K562 (cell line): Measurements from ENCODE around the gene HLA-DOA. TPM values are rescaled to one million over a fixed set of nuclear protein-coding genes. Genes with fewer than 3 reads are reported as not detected.

ENCODE experiments used
- ARID1B ChIP-seq: fragments of 450-650 bp; IDR thresholded peaks from 2 replicates; pipeline ENCODE4 v1.6.1; 2016; ENCODE audit warnings: antibody characterized with exemption, mild to moderate bottlenecking, inconsistent platforms
- CEBPG ChIP-seq, 3 experiments: fragments of 200-800 bp in 1 of 3; sonication (Bioruptor generic) in 1 of 3; sonication (generic) in 1 of 3; formaldehyde crosslinking in 1 of 3; IDR thresholded peaks in 2 of 3; conservative IDR thresholded peaks in 1 of 3; 2 replicates each; pipeline versions ENCODE4 v1.6.1 to v1.8.0; 2016 to 2022; ENCODE audit warnings: missing compliant biosample characterization in 2 of 3, missing genetic modification characterization in 2 of 3, mild to moderate bottlenecking in 1 of 3, missing genetic modification reagents in 1 of 3
- ELF1 ChIP-seq: fragments of 200-800 bp; sonication (Bioruptor generic); IDR thresholded peaks from 2 replicates; pipeline ENCODE4 v1.6.1; 2016; ENCODE audit warnings: missing genetic modification characterization, missing compliant biosample characterization
- GATA2 ChIP-seq: sonication (generic); formaldehyde crosslinking; IDR thresholded peaks from 2 replicates; pipeline ENCODE4 v1.4.0; 2020; ENCODE audit warnings: mild to moderate bottlenecking, missing genetic modification reagents
- JUNB ChIP-seq: fragments of 450-650 bp; formaldehyde crosslinking; conservative IDR thresholded peaks from 2 replicates; pipeline ENCODE4 v1.4.0; 2020; ENCODE audit warnings: mild to moderate bottlenecking
- L3MBTL2 ChIP-seq: fragments of 450-650 bp; IDR thresholded peaks from 2 replicates; pipeline ENCODE4 v1.6.1; 2016; ENCODE audit warnings: mild to moderate bottlenecking, moderate library complexity
- MECOM ChIP-seq: fragments of 250-450 bp; sonication (Bioruptor Pico); IDR thresholded peaks from 2 replicates; pipeline ENCODE4 v1.8.0; 2022; ENCODE audit warnings: inconsistent platforms
- MED1 ChIP-seq: sonication (generic); formaldehyde crosslinking; IDR thresholded peaks from 2 replicates; pipeline ENCODE4 v1.8.1; 2023; ENCODE audit warnings: missing genetic modification reagents, borderline replicate concordance
- NCOA1 ChIP-seq: fragments of 450-650 bp; IDR thresholded peaks from 2 replicates; pipeline ENCODE4 v1.6.1; 2016; ENCODE audit warnings: low read depth
- NONO ChIP-seq, 2 experiments: fragments of 200-400 bp in 1 of 2; fragments of 450-650 bp in 1 of 2; formaldehyde crosslinking in 1 of 2; IDR thresholded peaks; 2 replicates each; pipeline ENCODE4 v1.6.1; 2017; ENCODE audit warnings: low read depth in 2 of 2, mild to moderate bottlenecking in 2 of 2, moderate library complexity in 2 of 2, low read length in 1 of 2
- NR2C1 ChIP-seq, 2 experiments: fragments of 450-650 bp; IDR thresholded peaks; 2 replicates each; pipeline ENCODE4 v1.6.1; 2017; ENCODE audit warnings: mild to moderate bottlenecking in 2 of 2, antibody characterized with exemption in 1 of 2, inconsistent platforms in 1 of 2, missing compliant biosample characterization in 1 of 2, missing genetic modification characterization in 1 of 2
- NR2C2 ChIP-seq, 2 experiments: fragments of 200-800 bp in 1 of 2; sonication (Bioruptor generic) in 1 of 2; sonication (generic) in 1 of 2; formaldehyde crosslinking in 1 of 2; IDR thresholded peaks; 2 replicates each; pipeline versions ENCODE4 v1.6.1 to v1.8.0; 2016 to 2022; ENCODE audit warnings: mild to moderate bottlenecking in 1 of 2, missing compliant biosample characterization in 1 of 2, missing genetic modification characterization in 1 of 2, missing genetic modification reagents in 1 of 2
- SREBF2 ChIP-seq: sonication (generic); formaldehyde crosslinking; IDR thresholded peaks from 2 replicates; pipeline ENCODE4 v1.4.0; 2020; ENCODE audit warnings: mild to moderate bottlenecking, missing genetic modification reagents
- TCF7 ChIP-seq: sonication (generic); IDR thresholded peaks from 2 replicates; pipeline ENCODE4 v1.6.1; 2016; ENCODE audit warnings: antibody characterized with exemption, borderline replicate concordance
- TRIM28 ChIP-seq: fragments of 450-650 bp; IDR thresholded peaks from 2 replicates; pipeline ENCODE4 v1.6.1; 2017
- ZBTB7A ChIP-seq: IDR thresholded peaks from 2 replicates; pipeline ENCODE4 v1.6.1; 2011; ENCODE audit warnings: low read depth, mild to moderate bottlenecking, low read length, moderate library complexity, borderline replicate concordance; ENCODE audit not compliant: control insufficient read depth
- ZNF282 ChIP-seq: sonication (generic); formaldehyde crosslinking; IDR thresholded peaks from 2 replicates; pipeline ENCODE4 v1.8.1; 2023; ENCODE audit warnings: missing genetic modification reagents
- ZNF57 ChIP-seq: fragments of 450-650 bp; formaldehyde crosslinking; IDR thresholded peaks from 2 replicates; pipeline ENCODE4 v1.4.0; 2020; ENCODE audit warnings: mild to moderate bottlenecking, moderate library complexity
- ZNF584 ChIP-seq: fragments of 200-800 bp; sonication (Bioruptor generic); IDR thresholded peaks from 2 replicates; pipeline ENCODE4 v1.6.1; 2016; ENCODE audit warnings: low read depth, mild to moderate bottlenecking, missing genetic modification characterization, missing compliant biosample characterization
- polyA plus RNA-seq, 8 experiments: library from polyadenylated mRNA; depleted of rRNA in 4 of 8; stranded (reverse) in 5 of 8; unstranded in 3 of 8; fragments of >200 nt; fragmentation: Nextera tagmentation in 2 of 8; fragmentation: Illumina TruSeq in 1 of 8; extraction: Ambion mirVana in 2 of 8; extraction: Trizol in 1 of 8; gene quantifications; 2 replicates each; pipeline versions ENCODE4 v1.2.1 to v1.2.3, GENCODE V29; 2011 to 2014; ENCODE audit warnings: inconsistent platforms in 1 of 8, missing spikeins in 1 of 8
- total RNA-seq, 7 experiments: library from RNA; depleted of rRNA in 6 of 7; stranded (reverse); fragments of >200 nt in 6 of 7; fragmentation: Illumina TruSeq in 2 of 7; extraction: Trizol in 2 of 7; gene quantifications; 2 replicates each; pipeline versions ENCODE4 v1.2.1 to v1.2.3, GENCODE V29; 2011 to 2021; ENCODE audit warnings: low replicate concordance in 1 of 7
- TF ChIP-seq, protein P1 (sequence below): fragments of 250-450 bp; sonication (Bioruptor Pico); IDR thresholded peaks from 2 replicates; pipeline ENCODE4 v1.4.0; 2020; ENCODE audit warnings: borderline replicate concordance
- TF ChIP-seq, protein P2 (sequence below): IDR thresholded peaks from 3 replicates; pipeline ENCODE4 v1.6.1; 2011; ENCODE audit warnings: borderline replicate concordance, mild to moderate bottlenecking, moderate library complexity; ENCODE audit not compliant: insufficient read length; ENCODE audit errors: extremely low read depth
- TF ChIP-seq, protein P3 (sequence below): sonication (generic); formaldehyde crosslinking; IDR thresholded peaks from 2 replicates; pipeline ENCODE4 v1.8.0; 2023; ENCODE audit warnings: mild to moderate bottlenecking, missing genetic modification reagents

HLA-DOA gene
- total and polyA plus RNA-seq, 9 of the 15 experiments (the other 6 are each of a cell fraction or from before 2014, with no cell fraction given): 0.07 TPM; not detected in 8

DNA sequence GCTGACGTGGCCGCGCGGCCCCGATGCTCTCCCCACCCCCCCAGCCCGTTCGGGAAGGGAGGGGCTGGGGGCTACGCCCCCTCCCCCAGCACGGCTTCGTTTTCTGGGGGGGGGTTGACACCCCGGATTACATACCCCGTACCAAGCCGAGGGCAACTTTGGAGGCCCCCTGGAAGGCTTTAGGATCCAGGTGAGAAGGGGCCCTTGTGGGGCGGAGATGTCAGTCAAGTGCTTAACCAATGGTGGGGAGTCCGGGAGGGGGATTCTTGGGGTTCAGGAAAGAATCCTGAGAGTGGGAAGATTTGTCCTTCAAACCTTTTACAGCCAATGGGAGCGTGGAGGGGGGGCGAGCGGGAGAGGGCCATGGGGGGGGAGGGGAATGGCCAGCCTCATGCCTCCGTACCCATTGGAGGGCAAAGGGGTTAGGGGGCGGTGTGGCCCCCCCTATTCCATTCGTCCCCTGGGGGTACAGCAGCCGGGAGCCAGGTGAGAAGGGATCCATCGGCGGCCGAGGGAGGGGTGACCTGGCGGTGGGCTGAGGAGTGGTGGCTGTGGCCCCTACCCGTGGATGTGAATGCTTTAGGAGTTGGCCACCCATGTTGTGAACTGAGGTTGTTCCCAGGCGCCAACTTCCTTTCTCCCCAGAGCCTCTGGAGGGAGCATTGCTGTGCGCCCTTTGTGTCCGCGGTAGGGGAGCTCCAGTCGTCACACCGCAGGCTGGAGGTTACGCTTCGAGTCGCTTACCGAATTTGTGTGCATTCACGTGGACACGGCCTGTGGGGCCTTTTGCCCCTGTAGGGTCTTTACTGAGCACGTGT, 40.3 kb downstream of the HLA-DOA start (continued):
- TF ChIP-seq, protein P1, sequence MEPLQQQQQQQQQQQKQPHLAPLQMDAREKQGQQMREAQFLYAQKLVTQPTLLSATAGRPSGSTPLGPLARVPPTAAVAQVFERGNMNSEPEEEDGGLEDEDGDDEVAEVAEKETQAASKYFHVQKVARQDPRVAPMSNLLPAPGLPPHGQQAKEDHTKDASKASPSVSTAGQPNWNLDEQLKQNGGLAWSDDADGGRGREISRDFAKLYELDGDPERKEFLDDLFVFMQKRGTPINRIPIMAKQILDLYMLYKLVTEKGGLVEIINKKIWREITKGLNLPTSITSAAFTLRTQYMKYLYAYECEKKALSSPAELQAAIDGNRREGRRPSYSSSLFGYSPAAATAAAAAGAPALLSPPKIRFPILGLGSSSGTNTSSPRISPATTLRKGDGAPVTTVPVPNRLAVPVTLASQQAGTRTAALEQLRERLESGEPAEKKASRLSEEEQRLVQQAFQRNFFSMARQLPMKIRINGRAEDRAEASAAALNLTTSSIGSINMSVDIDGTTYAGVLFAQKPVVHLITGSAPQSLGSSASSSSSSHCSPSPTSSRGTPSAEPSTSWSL (CRISPR knock-in tag): no peak
- TF ChIP-seq MED1 (no peak), NR2C2 (CRISPR knock-in tag; IDR thresholded peaks at IDR 0.05) (peak; percentile 27; the same call in 1 of the 2 replicates), NR2C2 (tag; IDR thresholded peaks at IDR 0.05) (no peak), ARID1B (no peak), ELF1 (tag) (no peak), NONO (IDR thresholded peaks at IDR 0.05; ENCODE audit: low read depth in 2 of 2, low read length in 1 of 2) (no peak), CEBPG (CRISPR knock-in tag; IDR thresholded peaks at IDR 0.05) (no peak), CEBPG (tag; conservative IDR thresholded peaks at IDR 0.05 in 1 of 2, IDR thresholded peaks at IDR 0.05 in 1 of 2) (no peak), NR2C1 (IDR thresholded peaks at IDR 0.05) (no peak), NR2C1 (tag; IDR thresholded peaks at IDR 0.05) (no peak; the same call in 1 of the 2 replicates), MECOM (CRISPR knock-in tag) (no peak; the same call in 1 of the 2 replicates), L3MBTL2 (peak; percentile 96; the same call in 1 of the 2 replicates), ZNF57 (no peak), SREBF2 (CRISPR knock-in tag) (no peak), ZNF584 (CRISPR knock-in tag) (no peak), NCOA1 (no peak), JUNB (CRISPR knock-in tag) (no peak), ZBTB7A (peak; percentile 99), GATA2 (CRISPR knock-in tag) (no peak), TRIM28 (no peak), TCF7 (no peak), ZNF282 (CRISPR knock-in tag) (no peak)
- TF ChIP-seq, protein P2, sequence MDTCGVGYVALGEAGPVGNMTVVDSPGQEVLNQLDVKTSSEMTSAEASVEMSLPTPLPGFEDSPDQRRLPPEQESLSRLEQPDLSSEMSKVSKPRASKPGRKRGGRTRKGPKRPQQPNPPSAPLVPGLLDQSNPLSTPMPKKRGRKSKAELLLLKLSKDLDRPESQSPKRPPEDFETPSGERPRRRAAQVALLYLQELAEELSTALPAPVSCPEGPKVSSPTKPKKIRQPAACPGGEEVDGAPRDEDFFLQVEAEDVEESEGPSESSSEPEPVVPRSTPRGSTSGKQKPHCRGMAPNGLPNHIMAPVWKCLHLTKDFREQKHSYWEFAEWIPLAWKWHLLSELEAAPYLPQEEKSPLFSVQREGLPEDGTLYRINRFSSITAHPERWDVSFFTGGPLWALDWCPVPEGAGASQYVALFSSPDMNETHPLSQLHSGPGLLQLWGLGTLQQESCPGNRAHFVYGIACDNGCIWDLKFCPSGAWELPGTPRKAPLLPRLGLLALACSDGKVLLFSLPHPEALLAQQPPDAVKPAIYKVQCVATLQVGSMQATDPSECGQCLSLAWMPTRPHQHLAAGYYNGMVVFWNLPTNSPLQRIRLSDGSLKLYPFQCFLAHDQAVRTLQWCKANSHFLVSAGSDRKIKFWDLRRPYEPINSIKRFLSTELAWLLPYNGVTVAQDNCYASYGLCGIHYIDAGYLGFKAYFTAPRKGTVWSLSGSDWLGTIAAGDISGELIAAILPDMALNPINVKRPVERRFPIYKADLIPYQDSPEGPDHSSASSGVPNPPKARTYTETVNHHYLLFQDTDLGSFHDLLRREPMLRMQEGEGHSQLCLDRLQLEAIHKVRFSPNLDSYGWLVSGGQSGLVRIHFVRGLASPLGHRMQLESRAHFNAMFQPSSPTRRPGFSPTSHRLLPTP: no peak
- TF ChIP-seq, protein P3, sequence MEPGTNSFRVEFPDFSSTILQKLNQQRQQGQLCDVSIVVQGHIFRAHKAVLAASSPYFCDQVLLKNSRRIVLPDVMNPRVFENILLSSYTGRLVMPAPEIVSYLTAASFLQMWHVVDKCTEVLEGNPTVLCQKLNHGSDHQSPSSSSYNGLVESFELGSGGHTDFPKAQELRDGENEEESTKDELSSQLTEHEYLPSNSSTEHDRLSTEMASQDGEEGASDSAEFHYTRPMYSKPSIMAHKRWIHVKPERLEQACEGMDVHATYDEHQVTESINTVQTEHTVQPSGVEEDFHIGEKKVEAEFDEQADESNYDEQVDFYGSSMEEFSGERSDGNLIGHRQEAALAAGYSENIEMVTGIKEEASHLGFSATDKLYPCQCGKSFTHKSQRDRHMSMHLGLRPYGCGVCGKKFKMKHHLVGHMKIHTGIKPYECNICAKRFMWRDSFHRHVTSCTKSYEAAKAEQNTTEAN (CRISPR knock-in tag): no peak
